ENCODE results near the gene NCF2. TPM values are rescaled to one million over a fixed set of nuclear protein-coding genes. Genes with fewer than 3 reads are reported as not detected.

Gene NCF2
- total RNA-seq, 1 donor from 2014 or later: 144 TPM

GRCh38 chr1:183582021-183582713 lies 8.1 kb downstream of the NCF2 start:
- Histone ChIP-seq H3K9me3 (no peaks in the 10 kb centered on the region), H3K27me3 (no peaks in the 10 kb centered on the region), H3K4me3 (no peak overlapping the region), H3K36me3 (no peaks in the 10 kb centered on the region), H3K4me1 (peaks cover 12% of the 10 kb centered on the region), H3K27ac (peak overlapping the region; percentile 68)
- DNase-seq (no peak), ATAC-seq (peak; percentile 7)
- intact Hi-C loops (cut with DNase I): no loop called here
- TF ChIP-seq CTCF (IDR thresholded peaks at IDR 0.05): no peak

- TF ChIP-seq CTCF (IDR thresholded peaks at IDR 0.05): no peak
- H3K27me3 ChIP-seq: no peaks in the 10 kb centered on the region
- H3K27ac ChIP-seq: no peak overlapping the region
- H3K4me1 ChIP-seq: peaks cover 12% of the 10 kb centered on the region
- no peak overlapping the region for H3K4me3 ChIP-seq
- no peaks in the 10 kb centered on the region for H3K9me3 ChIP-seq
- no peaks in the 10 kb centered on the region for H3K36me3 ChIP-seq
- intact Hi-C loops (cut with DNase I): no loop called here
- DNase-seq (no peak), ATAC-seq (peak; percentile 77)
Measured at GRCh38 chr1:183580281-183580682, 10.0 kb downstream of the NCF2 start.

GRCh38 chr1:183578856-183579255 lies 11.4 kb downstream of the NCF2 start:
- intact Hi-C loops (cut with DNase I): no loop called here
- Histone ChIP-seq H3K4me1 (peaks cover 12% of the 10 kb centered on the region), H3K9me3 (no peaks in the 10 kb centered on the region), H3K27me3 (no peaks in the 10 kb centered on the region), H3K36me3 (peaks cover 6% of the 10 kb centered on the region), H3K27ac (no peak overlapping the region), H3K4me3 (no peak overlapping the region)
- ATAC-seq (peak; percentile 62), DNase-seq (no peak)
- no peak for TF ChIP-seq CTCF (IDR thresholded peaks at IDR 0.05)

- peaks cover 12% of the 10 kb centered on the region for H3K4me1 ChIP-seq
- peaks cover 10% of the 10 kb centered on the region for H3K36me3 ChIP-seq
- ATAC-seq (no peak), DNase-seq (no peak)
- H3K27me3 ChIP-seq: no peaks in the 10 kb centered on the region
- no peak for TF ChIP-seq CTCF (IDR thresholded peaks at IDR 0.05)
- no peak overlapping the region for H3K4me3 ChIP-seq
- H3K9me3 ChIP-seq: no peaks in the 10 kb centered on the region
- intact Hi-C loops (cut with DNase I): no loop called here
- no peak overlapping the region for H3K27ac ChIP-seq
Measured at GRCh38 chr1:183577897-183578465, 12.3 kb downstream of the NCF2 start.

- H3K27me3 ChIP-seq: no peaks in the 10 kb centered on the region
- DNase-seq (no peak), ATAC-seq (no peak)
- no peak overlapping the region for H3K27ac ChIP-seq
- intact Hi-C loops (cut with DNase I): no loop called here
- H3K4me3 ChIP-seq: no peak overlapping the region
- no peak for TF ChIP-seq CTCF (IDR thresholded peaks at IDR 0.05)
- peaks cover 10% of the 10 kb centered on the region for H3K36me3 ChIP-seq
- peaks cover 12% of the 10 kb centered on the region for H3K4me1 ChIP-seq
- H3K9me3 ChIP-seq: no peaks in the 10 kb centered on the region
Measured at GRCh38 chr1:183576537-183576936, 13.7 kb downstream of the NCF2 start.

All from upper lobe of right lung (tissue), 1 donor.